Lung (tissue), 12 donors: ENCODE results near the gene SLC35D1. TPM values are rescaled to one million over a fixed set of nuclear protein-coding genes. Genes with fewer than 3 reads are reported as not detected.

ENCODE experiments used
- ATAC-seq: fragments of 200-7000 bp; cut with Tn5 transposase; one replicate; pipeline ENCODE4 v1.9.1; 2020; ENCODE audit warnings: moderate number of reproducible peaks; ENCODE audit not compliant: insufficient read depth, low FRiP score
- DNase-seq, 3 donors: peaks; one replicate each; pipeline ENCODE4 v3.0.0-alpha.2; 2013 to 2017
- H3K27ac ChIP-seq, 2 donors: one replicate each; pipeline ENCODE4 v1.5.1; 2013; ENCODE audit warnings: mild to moderate bottlenecking in 2 of 2, moderate library complexity in 2 of 2, control low read depth in 1 of 2, inconsistent platforms in 1 of 2, low read depth in 1 of 2, low read length in 1 of 2
- H3K27me3 ChIP-seq, 3 donors: one replicate each; pipeline ENCODE4 v1.5.1; 2013; ENCODE audit warnings: low read length in 2 of 3; ENCODE audit not compliant: control insufficient read depth in 3 of 3, insufficient read depth in 3 of 3
- H3K36me3 ChIP-seq, 4 donors: one replicate each; pipeline ENCODE4 v1.5.1; 2013; ENCODE audit warnings: low read length in 4 of 4, mild to moderate bottlenecking in 1 of 4, moderate library complexity in 1 of 4; ENCODE audit not compliant: control insufficient read depth in 4 of 4, insufficient read depth in 4 of 4
- H3K4me1 ChIP-seq, 5 donors: one replicate each; pipeline ENCODE4 v1.5.1; 2013; ENCODE audit warnings: low read length in 5 of 5, mild to moderate bottlenecking in 2 of 5, moderate library complexity in 1 of 5; ENCODE audit not compliant: control insufficient read depth in 5 of 5, insufficient read depth in 5 of 5
- H3K4me3 ChIP-seq: one replicate; pipeline ENCODE4 v1.5.1; 2013; ENCODE audit warnings: mild to moderate bottlenecking, control low read depth, moderate library complexity
- H3K9ac ChIP-seq, 2 donors: one replicate each; pipeline ENCODE4 v1.5.1; 2013; ENCODE audit warnings: low read length in 2 of 2, control low read depth in 1 of 2; ENCODE audit not compliant: insufficient read depth in 1 of 2
- H3K9me3 ChIP-seq, 4 donors: one replicate each; pipeline ENCODE4 v1.5.1; 2013; ENCODE audit warnings: low read length in 3 of 4, mild to moderate bottlenecking in 1 of 4, moderate library complexity in 1 of 4; ENCODE audit not compliant: control insufficient read depth in 4 of 4, insufficient read depth in 3 of 4
- CTCF ChIP-seq: IDR thresholded peaks from 2 replicates; pipeline ENCODE4 v1.5.1; 2012; ENCODE audit warnings: mild to moderate bottlenecking; ENCODE audit errors: control extremely low read depth, extremely low read depth
- WGBS, 2 donors: extraction: QIAGEN DNeasy Blood & Tissue Kit; methylation state at CpG; one replicate each; pipeline ENCODE4 v1.1.7; 2013; 5-methylcytosine and 5-hydroxymethylcytosine counted together
- polyA plus RNA-seq, 2 donors: library from polyadenylated mRNA; stranded (reverse); fragments of 200-250 nt; gene quantifications; one replicate each; pipeline ENCODE4 v1.2.1, GENCODE V29; 2013
- total RNA-seq, 2 donors: library from RNA; depleted of rRNA in 1 of 2; stranded (reverse); fragments of >200 nt in 1 of 2; gene quantifications; one replicate each; pipeline ENCODE4 v1.2.1, GENCODE V29; 2014 to 2021
- donor health status: control.
- donor health status: control.
- donor health status: Bipolar disorder and iron deficiency.
- donor health status: healthy.
- donor health status: DM: yes; HTN: yes; CAD: no.

SLC35D1 gene
- total and polyA plus RNA-seq, 4 donors, result 1.5 to 13.2 (median 5.7) TPM

- H3K36me3 ChIP-seq, result peaks cover 8 to 33% (median 24%) of the 10 kb centered on the region in 4 donors
- no peak for DNase-seq
Observed at GRCh38 chr1:67044631-67045270, 9.2 kb downstream of the SLC35D1 start.

GRCh38 chr1:67043366-67043765 lies 10.6 kb downstream of the SLC35D1 start:
- no peak overlapping the region for H3K4me3 ChIP-seq
- H3K9ac ChIP-seq, result no peak overlapping the region
- WGBS, 2 donors, result 68 to 83% methylated on average over 3 of the region's 3 CpGs
- DNase-seq, result no peak
- no peaks in the 10 kb centered on the region for H3K9me3 ChIP-seq
- H3K27me3 ChIP-seq, result peaks cover 0 to 8% (median 0%) of the 10 kb centered on the region in 3 donors
- H3K27ac ChIP-seq, result no peak overlapping the region
- TF ChIP-seq CTCF, result no peak
- H3K36me3 ChIP-seq, result peaks cover 11 to 37% (median 26%) of the 10 kb centered on the region in 4 donors
- H3K4me1 ChIP-seq, result peaks cover 0 to 7% (median 3%) of the 10 kb centered on the region in 5 donors
- ATAC-seq, result no peak

More at GRCh38 chr1:67044631-67045270, 9.2 kb downstream of the SLC35D1 start:
- Histone ChIP-seq H3K27ac (no peak overlapping the region), H3K9ac (no peak overlapping the region), H3K9me3 (no peaks in the 10 kb centered on the region), H3K27me3 (peaks cover 0 to 8% (median 0%) of the 10 kb centered on the region in 3 donors), H3K4me3 (no peak overlapping the region), H3K4me1 (peaks cover 0 to 7% (median 3%) of the 10 kb centered on the region in 5 donors)
- no peak for ATAC-seq
- no peak for TF ChIP-seq CTCF
- WGBS, 2 donors, result 96 to 98% methylated on average over 4 of the region's 4 CpGs

- no peak overlapping the region for H3K4me3 ChIP-seq
- ATAC-seq (no peak), DNase-seq (peak in 1 of 3 donors; percentile 29)
- H3K27ac ChIP-seq, result no peak overlapping the region
- H3K36me3 ChIP-seq, result peaks cover 10 to 42% (median 25%) of the 10 kb centered on the region in 4 donors
- H3K4me1 ChIP-seq, result peaks cover 0 to 4% (median 2%) of the 10 kb centered on the region in 5 donors
- 86 to 93% methylated on average over 5 of the region's 5 CpGs for WGBS, 2 donors
- H3K9me3 ChIP-seq, result no peaks in the 10 kb centered on the region
- peaks cover 0 to 4% (median 0%) of the 10 kb centered on the region in 3 donors for H3K27me3 ChIP-seq
- H3K9ac ChIP-seq, result no peak overlapping the region
- no peak for TF ChIP-seq CTCF
Observed at GRCh38 chr1:67041841-67042503, 12.0 kb downstream of the SLC35D1 start.
